Stimulated activated CD4-positive, alpha-beta T cell treated with anti-CD3 and anti-CD28 coated beads, TNF-alpha, amount 100 ng/mL, for 1 hour (primary cell): ENCODE measurements around the gene PALM2AKAP2.

Experiments
- DNase-seq, 3 donors: peaks; one replicate each; pipeline ENCODE4 v3.0.0-alpha.2; 2020; ENCODE audit warnings: low read depth in 3 of 3, low spot score in 1 of 3

The PALM2AKAP2 gene

GRCh38 chr9:109771796-109772531 lies 8.0 kb upstream of the PALM2AKAP2 start:
- DNase-seq = no peak

- DNase-seq = no peak
Measured at GRCh38 chr9:109775516-109775915, 4.5 kb upstream of the PALM2AKAP2 start.

GRCh38 chr9:109776391-109776790 lies 3.6 kb upstream of the PALM2AKAP2 start:
- DNase-seq = no peak

- DNase-seq = no peak
Measured at GRCh38 chr9:109780453-109781033, 545 bp downstream of the PALM2AKAP2 start.

GRCh38 chr9:109781086-109781485 lies 1.1 kb downstream of the PALM2AKAP2 start:
- no peak for DNase-seq

- no peak for DNase-seq
Measured at GRCh38 chr9:109781541-109782197, 1.7 kb downstream of the PALM2AKAP2 start.

GRCh38 chr9:109787735-109788134 lies 7.7 kb downstream of the PALM2AKAP2 start:
- DNase-seq = no peak

GRCh38 chr9:109789556-109789955 lies 9.6 kb downstream of the PALM2AKAP2 start:
- DNase-seq = no peak

GRCh38 chr9:109789971-109790370 lies 10.0 kb downstream of the PALM2AKAP2 start:
- DNase-seq = no peak

GRCh38 chr9:109791003-109791677 lies 11.1 kb downstream of the PALM2AKAP2 start:
- no peak for DNase-seq

GRCh38 chr9:109791747-109792146 lies 11.7 kb downstream of the PALM2AKAP2 start:
- no peak for DNase-seq

- no peak for DNase-seq
Measured at GRCh38 chr9:109792951-109793546, 13.1 kb downstream of the PALM2AKAP2 start.

GRCh38 chr9:109793921-109794320 lies 13.9 kb downstream of the PALM2AKAP2 start:
- no peak for DNase-seq

- no peak for DNase-seq
Measured at GRCh38 chr9:109794361-109795012, 14.5 kb downstream of the PALM2AKAP2 start.

- DNase-seq = no peak
Measured at GRCh38 chr9:109795613-109796012, 15.6 kb downstream of the PALM2AKAP2 start.

- DNase-seq = no peak
Measured at GRCh38 chr9:109796078-109796477, 16.1 kb downstream of the PALM2AKAP2 start.

GRCh38 chr9:109797006-109797405 lies 17.0 kb downstream of the PALM2AKAP2 start:
- no peak for DNase-seq

- DNase-seq = no peak
Measured at GRCh38 chr9:109797509-109797908, 17.5 kb downstream of the PALM2AKAP2 start.

- DNase-seq = no peak
Measured at GRCh38 chr9:109799141-109799540, 19.1 kb downstream of the PALM2AKAP2 start.

- no peak for DNase-seq
Measured at GRCh38 chr9:109799792-109800191, 19.8 kb downstream of the PALM2AKAP2 start.

- no peak for DNase-seq
Measured at GRCh38 chr9:109801484-109801883, 21.5 kb downstream of the PALM2AKAP2 start.
